Glutamatergic neuron (in vitro differentiated cells): ENCODE data around the gene HSPA5. TPM values are rescaled to one million over a fixed set of nuclear protein-coding genes. Genes with fewer than 3 reads are reported as not detected.
"Not testable (repeated sequence)": the region's sequence is repeated elsewhere in the genome, so short reads cannot be mapped to it uniquely, and the experiment has no call there.

ENCODE experiments used
- DNase-seq: peaks from one replicate; pipeline ENCODE4 v3.0.0; 2022
- H3K27ac Mint-ChIP-seq: one replicate; pipeline ENCODE4 v1.8.0; 2020; ENCODE audit warnings: mild to moderate bottlenecking, mixed read lengths, inconsistent platforms; ENCODE audit not compliant: unreplicated experiment
- H3K27me3 Mint-ChIP-seq: one replicate; pipeline ENCODE4 v1.8.0; 2020; ENCODE audit warnings: mild to moderate bottlenecking, moderate library complexity, mixed read lengths, inconsistent platforms; ENCODE audit not compliant: unreplicated experiment
- H3K36me3 Mint-ChIP-seq: one replicate; pipeline ENCODE4 v1.8.0; 2020; ENCODE audit warnings: mild to moderate bottlenecking, mixed read lengths, inconsistent platforms; ENCODE audit not compliant: unreplicated experiment
- H3K4me1 Mint-ChIP-seq: one replicate; pipeline ENCODE4 v1.8.0; 2020; ENCODE audit warnings: mild to moderate bottlenecking, low read depth, mixed read lengths, inconsistent platforms; ENCODE audit not compliant: unreplicated experiment
- H3K4me3 Mint-ChIP-seq: one replicate; pipeline ENCODE4 v1.8.0; 2020; ENCODE audit warnings: mild to moderate bottlenecking, mixed read lengths, inconsistent platforms; ENCODE audit not compliant: unreplicated experiment
- H3K9me3 Mint-ChIP-seq: one replicate; pipeline ENCODE4 v1.8.0; 2020; ENCODE audit warnings: mild to moderate bottlenecking, moderate library complexity, mixed read lengths, inconsistent platforms; ENCODE audit not compliant: unreplicated experiment
- total RNA-seq: library from RNA; stranded (reverse); fragmentation: NEBNext Ultra II Directional; extraction: Animal tissue kit (Norgen Biotek cat#: 25700); gene quantifications from one replicate; pipeline ENCODE4 v1.2.1, GENCODE V29; 2021; ENCODE audit not compliant: unreplicated experiment
- TF ChIP-seq, protein P1 (sequence below): fragments of 200-600 bp; sonication (generic); IDR thresholded peaks from one replicate; pipeline ENCODE4 v1.5.0; 2021; ENCODE audit not compliant: partially characterized antibody, unreplicated experiment

HSPA5 gene
- total RNA-seq, 1 donor from 2014 or later: 126 TPM

- TF ChIP-seq, protein P1, sequence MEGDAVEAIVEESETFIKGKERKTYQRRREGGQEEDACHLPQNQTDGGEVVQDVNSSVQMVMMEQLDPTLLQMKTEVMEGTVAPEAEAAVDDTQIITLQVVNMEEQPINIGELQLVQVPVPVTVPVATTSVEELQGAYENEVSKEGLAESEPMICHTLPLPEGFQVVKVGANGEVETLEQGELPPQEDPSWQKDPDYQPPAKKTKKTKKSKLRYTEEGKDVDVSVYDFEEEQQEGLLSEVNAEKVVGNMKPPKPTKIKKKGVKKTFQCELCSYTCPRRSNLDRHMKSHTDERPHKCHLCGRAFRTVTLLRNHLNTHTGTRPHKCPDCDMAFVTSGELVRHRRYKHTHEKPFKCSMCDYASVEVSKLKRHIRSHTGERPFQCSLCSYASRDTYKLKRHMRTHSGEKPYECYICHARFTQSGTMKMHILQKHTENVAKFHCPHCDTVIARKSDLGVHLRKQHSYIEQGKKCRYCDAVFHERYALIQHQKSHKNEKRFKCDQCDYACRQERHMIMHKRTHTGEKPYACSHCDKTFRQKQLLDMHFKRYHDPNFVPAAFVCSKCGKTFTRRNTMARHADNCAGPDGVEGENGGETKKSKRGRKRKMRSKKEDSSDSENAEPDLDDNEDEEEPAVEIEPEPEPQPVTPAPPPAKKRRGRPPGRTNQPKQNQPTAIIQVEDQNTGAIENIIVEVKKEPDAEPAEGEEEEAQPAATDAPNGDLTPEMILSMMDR: no peak
- no peaks in the 10 kb centered on the region for H3K9me3 Mint-ChIP-seq
- peak overlapping the region; percentile 43 for H3K4me3 Mint-ChIP-seq
- no peak for DNase-seq
- no peaks in the 10 kb centered on the region for H3K36me3 Mint-ChIP-seq
- peaks cover 6% of the 10 kb centered on the region for H3K4me1 Mint-ChIP-seq
- H3K27ac Mint-ChIP-seq: peak overlapping the region; percentile 50
- no peaks in the 10 kb centered on the region for H3K27me3 Mint-ChIP-seq
These were observed 38.1 kb downstream of the HSPA5 start for GRCh38 chr9:125202846-125203618.

DNA sequence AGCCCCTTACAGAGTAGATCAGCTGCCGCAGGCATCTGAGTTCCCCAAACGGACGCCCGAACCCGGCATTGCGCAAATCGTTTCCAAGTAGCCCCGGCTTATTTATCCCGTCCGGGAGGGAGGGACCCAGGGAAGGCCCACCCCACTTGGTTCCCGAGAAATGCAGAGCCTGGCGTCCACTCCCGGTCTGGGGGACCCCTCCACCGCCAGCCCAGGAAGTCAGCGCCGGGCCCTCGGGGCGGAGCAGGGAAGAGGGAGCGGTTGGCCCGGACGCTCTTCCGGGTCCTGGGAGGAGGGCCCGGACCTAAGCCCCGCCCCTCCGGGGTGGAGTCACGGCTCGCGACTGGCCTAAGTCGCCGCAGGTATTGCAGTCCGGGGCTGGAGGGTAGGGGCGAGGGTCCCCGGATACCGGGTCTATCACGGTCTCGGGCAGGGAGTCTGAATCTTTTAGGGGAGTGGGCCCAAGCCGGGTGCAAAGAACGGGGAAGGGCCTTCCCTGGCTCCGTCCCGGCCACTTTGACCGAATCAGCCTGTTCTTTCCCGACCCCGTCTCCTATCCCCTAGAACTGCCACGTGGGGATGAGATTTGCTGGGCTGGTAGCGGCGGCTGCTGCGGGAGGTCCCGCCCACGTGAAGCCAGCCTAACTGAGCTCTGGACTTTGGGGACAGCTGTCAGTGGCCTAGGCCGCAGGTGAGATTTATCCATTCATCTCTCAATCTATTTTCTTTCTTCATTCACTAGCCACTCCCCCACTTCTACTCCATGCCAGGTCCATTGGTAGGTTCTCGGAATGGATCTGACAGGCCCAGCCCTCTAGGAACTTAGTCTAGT lies 40.7 kb downstream of the HSPA5 start, which contains the start of gene RABEPK:
Gene RABEPK (plus strand): TSS at position 327 of the 832 bp plus-strand sequence. CDS start 2,472 bp downstream, outside the sequence.
- peaks cover 6% of the 10 kb centered on the region for H3K4me1 Mint-ChIP-seq
- H3K36me3 Mint-ChIP-seq: no peaks in the 10 kb centered on the region
- H3K27me3 Mint-ChIP-seq: no peaks in the 10 kb centered on the region
- peak within 1 kb of the TSS; percentile 90 for H3K4me3 Mint-ChIP-seq
- H3K9me3 Mint-ChIP-seq: no peaks in the 10 kb centered on the region
- peak; percentile 96 for DNase-seq
- peak within 1 kb of the TSS; percentile 80 for H3K27ac Mint-ChIP-seq
- TF ChIP-seq, protein P1: no peak

DNA sequence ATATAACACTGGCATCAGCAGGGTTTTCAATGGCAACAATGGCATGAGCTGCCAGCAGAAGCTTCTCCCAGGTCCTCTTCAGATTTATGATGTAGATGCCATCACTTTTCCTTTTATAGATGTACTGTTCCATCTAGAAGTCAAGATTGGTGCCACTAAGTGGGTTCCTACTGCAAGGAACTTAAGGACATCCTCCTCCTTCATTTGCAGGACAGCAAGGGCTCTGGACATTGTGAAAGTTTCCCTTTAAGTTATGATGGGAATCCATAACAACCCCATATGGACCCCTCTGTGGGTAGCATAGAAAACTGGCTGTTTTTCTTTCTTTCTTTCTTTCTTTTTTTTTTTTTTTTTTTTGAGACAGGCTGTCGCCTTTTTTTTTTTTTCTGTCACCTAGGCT lies 45.6 kb downstream of the HSPA5 start:
- not testable (repeated sequence) for H3K4me3 Mint-ChIP-seq, H3K4me1 Mint-ChIP-seq, H3K27ac Mint-ChIP-seq, DNase-seq, H3K36me3 Mint-ChIP-seq, H3K9me3 Mint-ChIP-seq, H3K27me3 Mint-ChIP-seq

GRCh38 chr9:125194466-125194865 lies 46.7 kb downstream of the HSPA5 start:
- H3K4me1 Mint-ChIP-seq, H3K4me3 Mint-ChIP-seq: not testable (repeated sequence)

GRCh38 chr9:125190361-125190801 lies 50.8 kb downstream of the HSPA5 start:
- peaks cover 2% of the 10 kb centered on the region for H3K4me1 Mint-ChIP-seq

More at GRCh38 chr9:125194466-125194865, 46.7 kb downstream of the HSPA5 start:
- DNase-seq, H3K9me3 Mint-ChIP-seq, H3K27ac Mint-ChIP-seq, H3K36me3 Mint-ChIP-seq, H3K27me3 Mint-ChIP-seq: not testable (repeated sequence)

More at GRCh38 chr9:125190361-125190801, 50.8 kb downstream of the HSPA5 start:
- H3K27me3 Mint-ChIP-seq: peaks cover 3% of the 10 kb centered on the region
- no peak for DNase-seq
- TF ChIP-seq, protein P1: no peak
- H3K9me3 Mint-ChIP-seq: peaks cover 6% of the 10 kb centered on the region
- peak overlapping the region; percentile 97 for H3K4me3 Mint-ChIP-seq
- H3K27ac Mint-ChIP-seq: peak overlapping the region; percentile 97
- H3K36me3 Mint-ChIP-seq: no peaks in the 10 kb centered on the region
